GM19397 (cell line): Measurements from ENCODE around the gene PLD1.

Experiments used
- ATAC-seq: cut with Tn5 transposase; IDR thresholded peaks from one replicate; pipeline ENCODE4 v1.9.1; 2021; ENCODE audit warnings: mild to moderate bottlenecking, moderate library complexity; ENCODE audit not compliant: unreplicated experiment

PLD1 gene

DNA sequence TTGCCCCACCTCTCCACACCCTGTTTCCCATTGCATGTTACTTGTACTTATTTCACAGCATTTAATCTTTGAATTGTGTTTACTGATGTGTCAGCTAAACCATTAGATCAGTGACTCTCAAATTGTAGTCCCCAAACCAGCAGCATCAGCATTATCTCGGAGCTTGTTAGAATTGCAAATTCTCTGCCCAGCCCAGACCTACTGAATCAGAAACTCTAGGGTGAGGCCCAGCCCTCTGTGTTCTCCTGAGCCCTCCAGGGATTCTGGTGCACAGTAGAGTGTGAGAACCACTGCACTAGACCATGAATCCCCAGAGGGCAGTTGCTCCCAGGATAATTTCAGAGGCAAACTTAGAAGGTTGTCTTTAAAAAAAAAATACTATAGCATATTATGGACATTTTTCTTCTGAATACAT is 13.0 kb downstream of the PLD1 start:
- peak; percentile 80 for ATAC-seq

DNA sequence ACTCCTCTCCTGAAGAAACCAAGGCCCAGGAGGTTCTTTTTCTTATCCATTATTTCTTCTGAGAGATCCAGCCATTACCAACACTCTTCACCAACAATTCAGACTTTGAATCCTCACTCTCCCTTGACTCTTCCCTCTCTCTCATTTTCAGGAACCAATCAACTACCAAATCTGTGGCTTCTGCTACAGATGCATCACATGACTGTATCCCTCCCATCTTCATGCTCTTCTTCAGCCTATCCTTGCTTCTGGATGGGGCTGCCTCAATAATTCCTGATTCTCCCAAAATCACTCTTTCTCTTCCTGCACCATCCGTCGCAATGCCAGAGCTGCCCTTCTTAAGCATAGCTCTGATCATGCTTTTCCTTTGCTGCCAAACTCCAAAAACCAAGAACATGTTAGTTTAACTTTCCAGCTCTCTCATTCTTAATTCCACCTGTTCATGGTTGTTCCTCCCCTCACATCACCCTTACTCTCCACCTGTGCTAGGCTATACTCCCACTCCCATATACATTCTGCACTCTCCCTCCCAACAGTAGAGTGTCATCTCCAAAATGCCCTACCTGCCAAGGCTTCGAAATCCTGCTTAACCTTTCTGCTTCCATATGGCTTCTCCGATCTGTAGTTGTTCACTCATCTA is 13.5 kb downstream of the PLD1 start:
- ATAC-seq: no peak

DNA sequence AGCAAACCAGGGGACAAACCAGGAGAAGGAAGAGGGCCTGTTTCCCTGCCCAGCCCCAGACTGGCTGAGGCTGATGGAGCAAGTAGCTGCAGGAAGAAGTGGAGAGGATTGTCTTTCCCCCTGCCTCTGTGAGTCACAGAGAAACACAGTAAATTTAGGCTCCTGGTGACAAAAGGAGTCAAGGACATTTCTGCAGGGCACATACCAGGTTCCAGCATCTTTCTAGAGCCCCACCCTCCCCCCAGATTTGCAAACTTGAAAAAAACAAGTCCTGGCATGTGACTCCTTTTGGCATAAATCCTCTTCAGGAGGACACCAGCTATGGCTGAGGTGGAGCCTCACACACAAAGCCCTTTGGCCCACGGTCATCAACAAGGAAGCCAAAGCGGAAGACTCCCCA is 17.8 kb downstream of the PLD1 start:
- ATAC-seq: no peak

DNA sequence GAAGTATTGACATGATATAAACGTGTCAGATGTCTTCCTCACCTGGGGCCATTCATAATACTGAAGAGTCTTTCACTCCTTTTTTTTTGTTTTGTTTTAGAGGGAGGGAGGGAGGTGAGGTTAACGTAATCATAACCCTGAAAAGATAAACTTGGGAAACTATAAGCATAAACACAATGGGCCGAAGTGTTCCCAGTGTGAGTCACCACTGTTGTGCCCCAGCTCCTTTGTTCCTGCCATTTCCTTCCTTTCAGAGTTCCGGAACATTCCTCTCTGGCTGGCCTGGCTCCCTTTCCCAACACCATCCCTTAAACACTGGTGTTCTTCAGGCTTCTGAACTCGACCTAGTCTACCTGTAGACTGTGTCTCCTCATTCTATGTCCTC is 18.6 kb downstream of the PLD1 start:
- no peak for ATAC-seq

DNA sequence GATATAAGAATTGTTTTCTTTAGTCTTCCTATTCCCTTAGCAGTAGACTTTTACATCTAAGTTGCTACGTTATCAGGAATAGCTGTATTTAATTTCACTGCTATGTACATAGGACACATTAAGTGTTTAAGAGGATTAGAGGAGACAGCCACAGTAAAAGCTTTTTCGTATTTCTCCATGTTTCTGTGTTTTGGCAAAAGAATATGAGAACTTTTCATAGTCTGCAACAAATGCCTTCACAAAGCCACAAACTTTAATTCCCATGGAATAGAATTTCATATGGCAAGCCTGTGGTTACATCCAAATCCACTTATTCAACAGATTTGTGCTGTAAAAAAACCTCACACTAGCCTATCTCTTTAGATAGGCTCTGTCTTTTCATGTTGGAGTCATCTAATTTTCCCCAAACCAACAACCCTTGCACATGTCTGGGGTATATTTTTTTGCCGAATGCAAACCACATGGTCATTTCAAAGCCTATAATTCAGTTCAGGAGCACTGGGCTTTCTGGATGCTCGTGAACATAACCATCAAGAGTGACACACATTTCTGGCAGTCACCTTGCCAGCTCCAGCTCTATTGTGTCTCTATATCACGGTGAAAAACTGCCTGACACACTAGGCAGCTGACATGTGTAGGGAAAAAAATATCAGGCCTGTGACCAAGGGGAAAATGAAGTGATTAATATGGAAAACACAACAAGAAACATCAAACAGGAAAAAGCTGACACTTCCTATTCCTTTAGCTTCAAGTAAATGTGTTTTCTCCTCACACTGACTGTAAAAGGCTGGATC is 19.2 kb downstream of the PLD1 start:
- no peak for ATAC-seq

DNA sequence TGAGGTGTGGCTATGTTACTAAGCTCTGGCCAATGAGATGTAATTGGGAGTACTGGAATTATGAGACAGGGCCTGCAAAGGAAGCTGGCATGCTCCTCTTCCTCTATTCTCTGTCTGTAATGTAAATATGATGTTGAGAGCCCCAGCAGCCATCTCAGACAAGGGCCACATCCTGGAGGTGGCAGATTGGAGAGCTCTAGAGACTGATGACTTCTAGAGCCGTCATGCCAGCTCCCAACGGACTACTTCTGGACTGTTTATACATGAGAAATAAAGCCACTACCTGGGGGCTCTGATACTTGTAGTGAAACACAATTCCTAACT is 19.7 kb downstream of the PLD1 start:
- ATAC-seq: no peak

DNA sequence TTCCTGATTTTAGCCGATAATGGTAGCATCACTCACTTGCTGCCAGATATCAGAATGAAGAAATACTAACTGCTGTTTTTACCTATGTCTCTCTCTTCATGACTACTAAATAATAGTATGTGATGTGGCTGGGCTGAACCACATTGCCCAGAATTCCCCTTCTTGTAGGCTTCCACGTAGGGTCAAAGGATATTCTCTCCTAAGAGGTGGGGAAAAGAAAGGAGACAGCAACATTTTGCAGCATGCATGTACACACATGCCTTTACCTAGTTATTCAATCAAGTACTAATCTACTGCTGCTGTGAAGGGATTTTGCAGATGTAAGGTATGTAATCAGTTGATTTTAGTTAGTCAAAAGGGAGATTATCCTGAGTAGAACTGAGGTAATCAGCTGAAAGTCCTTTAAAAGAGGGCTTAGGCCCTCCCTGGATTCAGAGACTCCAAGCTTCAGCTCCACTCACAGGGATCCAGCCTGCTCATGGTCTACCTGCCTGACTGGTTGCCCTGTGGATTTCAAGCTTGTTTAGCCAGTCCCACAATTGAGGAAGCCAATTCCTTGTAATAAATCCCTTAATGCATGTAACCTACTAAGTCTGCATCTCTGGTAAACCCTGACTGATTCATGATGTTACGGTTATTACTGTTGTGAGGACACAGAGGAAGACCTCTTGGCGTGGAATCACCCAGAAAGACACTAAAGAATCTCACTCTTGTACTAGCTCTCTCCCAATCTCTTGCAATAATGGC is 20.4 kb downstream of the PLD1 start:
- ATAC-seq: no peak

DNA sequence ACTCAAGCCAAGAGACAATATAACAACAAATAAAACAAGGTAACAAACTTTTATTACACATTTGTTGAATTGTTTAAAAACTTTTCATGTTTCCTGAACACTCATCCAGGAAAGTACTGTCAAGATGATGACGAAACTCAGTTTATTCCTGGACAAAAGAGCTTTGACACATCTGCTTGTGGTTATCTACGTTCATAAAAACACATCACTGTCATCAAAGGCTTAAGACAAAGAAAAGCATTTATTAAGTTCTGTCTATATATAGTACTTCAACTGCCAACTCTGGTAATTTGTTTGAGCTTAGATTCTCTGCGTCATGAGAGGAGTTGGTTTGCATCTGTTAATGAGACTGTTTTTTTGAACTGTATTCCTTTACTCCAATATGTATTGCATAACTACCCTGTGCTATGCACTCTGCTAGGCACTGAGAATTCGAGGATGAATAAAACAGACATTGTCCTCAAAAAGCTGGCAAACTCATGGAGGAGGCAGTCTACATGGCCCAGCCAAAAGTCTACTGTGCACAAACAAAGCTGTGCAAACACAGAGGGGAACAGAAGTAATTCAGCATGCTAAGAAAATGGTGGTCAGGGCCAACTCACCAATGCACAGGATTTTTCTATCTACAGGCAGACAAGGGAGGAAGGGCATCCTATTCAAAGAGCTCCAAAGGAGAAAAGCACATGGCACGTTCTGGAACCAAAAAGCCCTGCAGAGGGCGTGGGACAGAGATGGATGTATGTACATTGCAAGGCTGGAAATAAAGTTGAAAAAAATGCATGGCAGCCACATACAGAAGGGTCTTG is 21.5 kb downstream of the PLD1 start:
- ATAC-seq: no peak

DNA sequence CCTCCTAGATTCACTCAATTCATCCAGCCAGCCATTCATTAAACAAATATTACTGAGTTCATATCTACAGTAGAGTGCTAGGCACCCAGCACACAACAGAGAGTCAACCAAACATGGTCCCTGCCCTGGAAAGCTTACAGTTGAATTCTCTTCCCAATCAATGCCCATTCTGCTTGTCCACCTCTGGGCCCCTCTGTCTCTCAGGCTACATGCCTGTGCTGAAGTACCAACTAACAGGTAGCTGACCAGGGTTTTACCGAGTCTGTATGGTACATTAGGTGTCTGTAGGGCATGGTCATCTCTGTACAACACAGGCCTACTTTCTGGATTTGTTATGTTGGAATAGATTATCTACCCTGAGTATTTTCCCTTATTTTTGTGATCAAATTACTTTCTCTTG is 23.3 kb downstream of the PLD1 start:
- ATAC-seq: no peak

DNA sequence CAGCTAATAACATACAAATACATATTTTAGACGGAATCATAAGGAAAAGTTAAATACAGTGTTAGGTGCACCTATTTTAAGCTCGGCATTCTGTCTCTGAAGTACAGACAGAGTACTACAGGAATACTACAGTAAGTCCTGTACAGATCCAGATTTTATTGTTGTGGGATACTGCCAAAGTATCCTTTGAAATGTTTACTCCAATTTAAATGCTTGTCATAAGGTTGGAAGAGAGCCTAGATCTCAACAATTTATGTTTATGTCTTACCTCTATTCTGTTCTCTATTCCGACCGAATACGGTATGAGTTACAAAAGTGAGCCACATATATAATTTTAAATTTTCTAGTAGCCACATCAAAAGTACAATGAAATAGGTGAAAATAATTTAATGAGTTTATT is 25.3 kb downstream of the PLD1 start:
- no peak for ATAC-seq

DNA sequence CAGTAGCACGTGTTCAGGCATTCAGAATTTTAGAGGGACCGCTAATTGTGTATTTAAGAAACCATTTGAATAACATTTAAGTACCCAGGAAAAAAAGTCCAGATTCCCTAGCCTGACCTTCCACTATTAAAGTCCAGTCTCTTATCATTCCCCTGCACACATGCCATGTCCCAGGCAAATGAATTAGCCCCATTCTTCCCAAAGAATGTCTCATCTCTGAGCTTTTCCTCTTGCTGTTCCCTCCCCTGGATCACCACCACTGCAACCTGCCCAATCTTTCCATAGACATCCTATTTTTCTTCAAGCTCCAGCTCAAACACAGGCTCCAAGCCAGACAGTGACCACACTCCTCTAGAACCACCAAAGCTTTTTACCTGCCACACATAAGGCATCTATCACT is 25.9 kb downstream of the PLD1 start:
- ATAC-seq: no peak

DNA sequence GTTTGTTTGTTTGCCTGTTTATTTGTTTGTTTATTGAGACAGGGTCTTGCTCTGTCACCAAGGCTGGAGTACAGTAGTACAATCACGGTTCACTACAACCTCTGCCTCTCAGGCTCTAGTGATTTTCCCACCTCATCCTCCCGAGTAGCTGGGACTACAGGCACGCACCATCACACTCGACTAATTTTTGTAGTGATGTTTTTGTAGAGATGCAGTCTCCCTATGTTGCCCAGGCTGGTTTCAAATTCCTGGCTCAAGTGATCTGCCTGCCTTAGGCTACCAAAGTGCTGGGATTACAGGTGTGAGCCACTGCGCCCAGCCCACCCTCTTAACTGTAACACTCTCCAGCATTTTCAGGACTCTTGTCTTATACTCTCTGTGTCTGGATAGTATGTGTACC is 26.7 kb downstream of the PLD1 start:
- ATAC-seq: no peak

DNA sequence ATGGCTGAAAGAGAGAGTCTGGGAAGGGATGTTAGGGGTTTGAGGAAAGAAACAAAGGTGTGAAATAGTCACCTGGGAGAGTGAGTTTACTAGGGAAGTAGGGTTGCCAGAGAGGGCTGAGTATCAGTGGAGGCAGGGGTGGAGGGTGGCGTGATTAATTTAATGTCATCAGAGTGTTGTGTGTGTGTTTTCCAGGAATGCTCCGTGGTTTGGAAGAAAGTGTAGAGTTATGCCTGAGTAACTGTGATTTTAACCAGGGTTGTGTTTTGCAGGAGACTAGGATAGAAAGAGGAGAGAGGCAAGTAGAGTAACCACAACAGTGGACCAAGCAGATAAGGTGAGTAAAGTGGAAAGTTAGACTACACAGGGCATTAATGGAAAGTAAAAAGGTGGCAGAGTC is 27.2 kb downstream of the PLD1 start:
- ATAC-seq: no peak

DNA sequence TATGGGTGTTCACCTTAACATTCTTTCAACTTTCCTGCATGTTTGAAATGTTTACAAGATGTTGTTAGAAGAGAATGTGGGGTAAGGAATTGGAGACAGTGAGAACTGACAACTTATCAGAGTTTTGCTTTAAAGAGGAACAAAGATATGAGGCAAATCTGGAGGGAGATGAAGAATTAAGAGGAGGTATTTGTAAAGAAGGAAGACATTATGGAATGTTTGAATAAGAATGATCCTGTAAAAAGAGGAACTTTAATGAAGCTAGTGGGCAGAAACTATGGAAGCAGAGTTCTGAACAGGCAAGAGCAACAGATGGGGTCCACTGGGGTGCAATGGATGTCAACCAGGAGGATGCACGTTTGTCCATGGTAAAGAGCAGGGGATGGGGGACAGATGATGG is 27.7 kb downstream of the PLD1 start:
- ATAC-seq: no peak

DNA sequence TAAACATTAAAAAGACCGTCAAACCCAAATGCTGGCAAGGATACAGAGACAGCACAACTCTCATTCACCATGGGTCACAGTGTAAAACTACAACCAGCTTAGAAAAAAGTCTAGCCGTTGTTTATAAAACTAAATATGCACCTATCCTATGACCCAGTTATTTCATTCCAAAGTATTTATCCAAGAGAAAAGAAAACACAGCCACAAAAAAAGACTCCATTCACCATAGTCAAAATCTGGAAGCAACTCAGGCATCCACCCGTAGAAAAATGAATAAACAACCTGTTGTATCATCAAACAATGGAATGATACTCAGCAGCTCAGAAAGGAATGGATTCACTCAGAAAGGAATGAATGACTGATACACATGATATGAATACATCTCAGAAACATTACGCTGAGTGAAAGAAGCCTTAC is 28.6 kb downstream of the PLD1 start:
- ATAC-seq: no peak

DNA sequence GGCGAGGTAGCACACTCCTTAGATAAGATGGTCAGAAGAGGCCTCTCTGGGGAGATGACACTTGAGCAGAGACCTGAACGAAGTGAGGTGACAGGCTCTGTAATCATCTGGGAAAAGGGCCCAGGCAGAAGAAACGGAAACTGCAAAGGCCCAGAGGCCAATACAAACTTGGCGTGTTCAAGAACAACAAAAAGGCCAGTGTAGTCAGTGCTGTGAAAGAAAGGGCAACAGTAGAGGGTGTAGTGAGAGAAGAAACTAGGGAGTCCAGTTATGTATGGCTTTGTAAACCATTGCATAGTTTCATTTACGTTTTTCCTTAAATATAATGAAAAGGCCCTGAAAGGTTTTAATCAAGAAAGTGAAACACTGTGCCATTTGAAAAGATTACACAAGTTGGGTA is 31.8 kb downstream of the PLD1 start:
- ATAC-seq: no peak

DNA sequence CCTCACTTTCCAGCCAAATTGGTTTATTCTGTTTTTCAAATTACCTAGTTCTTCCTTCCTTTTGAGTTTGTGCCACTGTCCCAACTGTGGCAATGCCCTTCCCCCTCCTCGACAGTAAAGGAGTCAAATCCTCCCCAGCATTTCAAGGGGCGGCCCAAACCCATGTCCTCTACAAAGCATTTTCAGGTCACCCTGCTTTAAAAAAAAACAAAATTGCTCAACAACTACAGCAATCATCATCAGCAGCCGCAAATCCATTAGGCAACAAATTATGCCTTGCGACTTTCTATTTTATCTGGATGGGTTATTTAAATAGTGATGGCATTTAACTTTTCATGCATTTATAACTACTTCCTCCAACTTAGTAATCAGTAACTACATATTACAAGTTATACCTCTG is 32.7 kb downstream of the PLD1 start:
- no peak for ATAC-seq

DNA sequence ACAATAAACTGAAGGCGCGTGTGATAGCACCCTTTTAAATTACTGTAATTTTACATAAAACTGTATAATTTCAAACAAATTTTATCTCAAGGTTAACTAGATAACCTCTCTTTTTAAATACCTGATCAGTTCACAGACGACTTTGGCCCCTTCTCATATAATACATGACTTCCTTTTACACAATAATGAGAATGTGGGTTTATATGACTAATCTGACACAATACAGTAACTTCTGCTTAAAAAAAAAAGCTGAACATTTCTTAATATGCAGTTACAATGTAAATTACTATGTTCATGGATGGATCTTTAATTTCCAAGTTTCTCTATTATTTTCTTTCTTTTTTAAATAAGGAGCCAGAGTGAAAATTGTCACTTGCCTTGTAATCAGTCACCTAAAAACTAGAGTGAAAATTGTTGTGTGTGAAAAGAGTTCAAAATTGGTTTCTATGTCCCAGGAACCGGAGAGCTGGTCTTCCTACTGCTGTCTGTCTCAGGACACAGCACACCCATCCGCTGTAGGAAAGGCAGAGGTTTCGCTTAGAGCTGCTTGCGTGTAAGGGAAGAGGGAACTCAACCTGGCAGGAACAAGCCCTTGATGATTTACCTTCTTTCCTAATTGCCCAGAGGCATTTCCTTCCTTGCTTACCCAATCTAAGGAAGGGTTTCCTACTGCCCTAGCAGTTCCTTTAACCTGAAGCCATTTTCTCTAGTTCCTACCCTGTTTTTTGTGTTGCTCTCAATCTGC is 33.3 kb downstream of the PLD1 start:
- ATAC-seq: no peak

DNA sequence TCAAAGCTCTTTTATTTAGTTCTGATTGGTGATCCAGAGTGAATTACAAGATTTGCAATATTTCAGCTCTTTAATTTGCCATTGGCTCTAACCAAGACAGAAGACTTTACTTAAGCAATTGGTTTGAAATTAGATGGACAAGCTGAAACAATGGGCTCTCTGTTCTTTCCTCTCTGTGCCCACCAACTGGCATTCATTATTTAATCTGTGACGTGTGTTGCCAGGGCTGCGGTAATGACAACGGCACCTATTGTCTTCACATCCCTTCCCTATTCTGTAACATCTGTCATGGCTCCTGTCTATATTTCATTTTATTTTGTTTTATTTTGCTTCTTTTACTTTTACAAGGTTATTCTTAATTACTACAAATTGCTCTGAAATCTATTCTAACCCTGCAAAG is 33.9 kb downstream of the PLD1 start:
- ATAC-seq: no peak

DNA sequence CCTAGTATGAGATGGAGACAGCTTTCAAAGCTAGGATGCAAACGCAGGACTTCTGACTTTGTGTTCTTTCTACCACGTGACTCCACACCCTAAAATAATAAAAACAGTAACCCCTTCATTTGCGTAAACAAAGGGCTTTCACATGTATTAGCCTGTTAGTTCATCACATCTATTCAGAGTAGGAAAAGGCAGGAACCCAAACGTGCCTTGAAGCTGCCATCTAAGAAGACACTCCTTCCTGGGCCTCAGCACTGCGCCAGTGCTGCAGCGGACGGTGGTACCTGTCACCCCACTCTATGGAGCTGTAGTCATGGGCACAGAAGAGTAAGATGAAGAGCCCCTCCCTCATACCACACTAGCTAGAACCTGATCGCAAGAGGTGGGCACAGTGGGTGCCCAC is 34.3 kb downstream of the PLD1 start:
- no peak for ATAC-seq

DNA sequence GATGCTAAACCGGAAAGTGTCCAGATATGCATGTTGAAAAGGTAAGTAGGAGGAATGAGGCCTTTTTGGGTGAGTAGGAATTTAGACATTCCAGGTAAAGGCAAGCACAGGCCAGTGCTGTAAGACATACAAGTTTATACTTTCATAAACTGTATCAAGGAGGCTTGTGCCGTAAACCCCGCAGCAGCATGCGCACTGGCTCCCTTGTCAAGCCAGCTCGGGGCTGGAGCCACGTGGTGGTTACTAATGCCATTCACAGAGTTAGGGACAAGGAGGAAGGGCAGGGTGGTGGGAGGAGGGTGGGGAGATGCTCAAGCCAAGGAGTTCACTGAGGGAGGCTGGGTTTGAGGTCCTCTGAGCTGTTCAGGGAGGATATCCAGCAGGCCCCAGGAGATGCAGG is 35.8 kb downstream of the PLD1 start:
- no peak for ATAC-seq
